BLaER1 treated with 17β-estradiol and CSF1 and Interleukin-3, amounts not matched to agents 10 nM and 100 nM (cell line): ENCODE results near the gene LRRC43.

Experiments used
- H3K27ac ChIP-seq, 11 experiments: shearing (Covaris generic); formaldehyde crosslinking; 2 replicates each; pipeline ENCODE4 v1.8.1; 2022
- H3K27me3 ChIP-seq, 11 experiments: shearing (Covaris generic); formaldehyde crosslinking; 2 replicates each; pipeline ENCODE4 v1.8.1; 2022
- H3K36me3 ChIP-seq, 11 experiments: shearing (Covaris generic); formaldehyde crosslinking; 2 replicates each; pipeline ENCODE4 v1.8.1; 2022
- H3K4me1 ChIP-seq, 10 experiments: shearing (Covaris generic); formaldehyde crosslinking; 2 replicates each; pipeline ENCODE4 v1.8.1; 2022
- H3K4me2 ChIP-seq, 11 experiments: shearing (Covaris generic); formaldehyde crosslinking; 2 replicates each; pipeline ENCODE4 v1.8.1; 2022
- H3K4me3 ChIP-seq, 10 experiments: shearing (Covaris generic); formaldehyde crosslinking; 2 replicates each; pipeline ENCODE4 v1.8.1; 2022
- H3K9ac ChIP-seq, 11 experiments: shearing (Covaris generic); formaldehyde crosslinking; 2 replicates each; pipeline ENCODE4 v1.8.1; 2022
- H3K9me3 ChIP-seq, 11 experiments: shearing (Covaris generic); formaldehyde crosslinking; replicated peaks in 1 of 11; 2 replicates each; pipeline ENCODE4 v1.8.1; 2022
- H4K20me1 ChIP-seq, 11 experiments: shearing (Covaris generic); formaldehyde crosslinking; 2 replicates each; pipeline ENCODE4 v1.8.1; 2022
- Cebpa-rat ChIP-seq, 11 experiments: shearing (Covaris generic); IDR thresholded peaks; 2 replicates each; pipeline ENCODE4 v1.8.1; 2022

Gene LRRC43, protein sequence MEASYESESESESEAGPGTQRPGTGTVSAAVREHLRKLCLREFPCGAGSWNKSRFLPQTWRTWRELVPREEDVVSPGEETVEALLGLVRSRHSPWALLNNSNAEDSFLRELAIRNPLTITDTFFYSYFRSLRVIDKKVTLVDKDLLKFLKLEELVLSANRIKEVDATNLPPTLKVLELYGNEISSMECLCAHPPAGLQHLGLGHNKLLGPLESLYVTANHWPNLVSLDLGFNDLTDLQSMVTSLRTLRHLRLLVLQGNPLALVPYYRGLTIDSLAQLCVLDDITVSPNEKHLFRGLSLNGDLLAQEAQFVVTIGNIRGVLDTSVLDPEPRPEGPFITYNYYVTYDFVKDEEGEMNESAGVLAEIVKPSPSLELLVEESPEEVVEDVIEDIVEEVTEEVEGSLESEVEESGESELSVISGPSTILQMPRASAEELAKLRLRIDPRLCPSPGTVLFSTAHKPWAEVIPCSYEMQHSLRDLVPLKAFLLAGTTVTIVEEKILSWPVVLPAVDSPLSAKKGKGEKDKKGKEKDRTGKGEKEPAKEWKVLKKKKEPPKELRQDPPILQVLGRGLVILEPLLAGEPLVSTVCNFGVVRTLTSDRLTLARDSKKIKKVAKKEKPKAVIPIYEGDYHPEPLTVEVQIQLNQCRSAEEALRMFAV

GRCh38 chr12:122182887-122183587 lies at the start of gene LRRC43:
Gene LRRC43 (plus strand): TSS chr12:122183123. CDS start chr12:122183145, 22 bp downstream.
- Histone ChIP-seq H3K9me3 (no peaks in the 10 kb centered on the region), H3K36me3 (no peaks in the 10 kb centered on the region), H3K4me1 (peaks cover 23 to 73% (median 65%) of the 10 kb centered on the region in 10 experiments), H3K27ac (peak within 1 kb of the TSS; percentile 19 to 90 (median 70); a peak in 20 of 22 replicates), H3K4me3 (peak within 1 kb of the TSS; percentile 43 to 71 (median 60)), H4K20me1 (no peaks in the 10 kb centered on the region), H3K27me3 (no peaks in the 10 kb centered on the region; a peak in 2 of 22 replicates), H3K9ac (peak within 1 kb of the TSS; percentile 60 to 80 (median 74)), H3K4me2 (peak within 1 kb of the TSS; percentile 82 to 99 (median 96))
- TF ChIP-seq Cebpa-rat (IDR thresholded peaks at IDR 0.05) = no peak

- Histone ChIP-seq H4K20me1 (peaks cover 33 to 81% (median 56%) of the 10 kb centered on the region in 11 experiments; a peak in 21 of 22 replicates), H3K9ac (peak overlapping the region in 2 of 11 experiments; percentile 6 to 19; a peak in 1 of 22 replicates), H3K27ac (no peak overlapping the region), H3K4me1 (peaks cover 0 to 14% (median 2%) of the 10 kb centered on the region in 10 experiments; a peak in 8 of 20 replicates), H3K9me3 (no peaks in the 10 kb centered on the region), H3K4me2 (no peak overlapping the region), H3K27me3 (no peaks in the 10 kb centered on the region), H3K36me3 (peaks cover 97 to 100% (median 100%) of the 10 kb centered on the region in 11 experiments), H3K4me3 (no peak overlapping the region)
- no peak for TF ChIP-seq Cebpa-rat (IDR thresholded peaks at IDR 0.05)
Measured at GRCh38 chr12:122133192-122133950, 49.6 kb upstream of the LRRC43 start.

- Histone ChIP-seq H3K9ac (peak overlapping the region in 3 of 11 experiments; percentile 16 to 38 (median 31); a peak in 4 of 22 replicates), H3K27me3 (no peaks in the 10 kb centered on the region), H3K4me1 (peaks cover 0 to 6% (median 0%) of the 10 kb centered on the region in 10 experiments; a peak in 2 of 20 replicates), H3K4me2 (no peak overlapping the region), H3K27ac (peak overlapping the region in 4 of 11 experiments; percentile 9 to 21 (median 14); a peak in 3 of 22 replicates), H3K9me3 (no peaks in the 10 kb centered on the region), H4K20me1 (peaks cover 14 to 76% (median 43%) of the 10 kb centered on the region in 11 experiments; a peak in 19 of 22 replicates), H3K36me3 (peaks cover 96 to 100% (median 99%) of the 10 kb centered on the region in 11 experiments), H3K4me3 (no peak overlapping the region)
- TF ChIP-seq Cebpa-rat (IDR thresholded peaks at IDR 0.05) = no peak
Measured at GRCh38 chr12:122135437-122136031, 47.4 kb upstream of the LRRC43 start.

DNA sequence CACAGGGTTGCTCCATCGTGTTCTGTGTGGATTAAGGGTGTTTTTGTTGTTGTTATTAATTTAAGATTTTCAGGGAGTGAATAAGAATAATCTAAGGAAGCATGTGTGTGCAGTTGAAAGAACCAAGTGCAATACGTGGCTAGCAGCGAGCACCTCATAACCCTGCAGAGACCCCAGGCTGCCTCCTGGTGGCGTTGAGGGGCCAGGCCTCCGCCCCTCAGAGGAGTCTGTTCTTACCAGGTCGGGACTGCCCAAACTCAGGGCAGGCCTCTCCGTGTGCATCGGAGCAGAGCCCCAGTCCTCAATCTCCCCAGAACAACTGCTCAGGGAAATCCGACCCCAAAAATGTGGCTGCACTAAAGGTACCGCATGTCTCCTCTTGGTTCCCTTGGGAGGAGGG lies 45.7 kb upstream of the LRRC43 start:
- TF ChIP-seq Cebpa-rat (IDR thresholded peaks at IDR 0.05) = no peak
- H3K36me3 ChIP-seq = peaks cover 97 to 100% (median 99%) of the 10 kb centered on the region in 11 experiments
- no peak overlapping the region for H3K27ac ChIP-seq
- H3K4me3 ChIP-seq = no peak overlapping the region
- no peak overlapping the region for H3K4me2 ChIP-seq
- H3K27me3 ChIP-seq = no peaks in the 10 kb centered on the region
- no peaks in the 10 kb centered on the region for H3K9me3 ChIP-seq
- peaks cover 0 to 22% (median 8%) of the 10 kb centered on the region in 10 experiments; a peak in 11 of 20 replicates for H3K4me1 ChIP-seq
- H3K9ac ChIP-seq = no peak overlapping the region
- peaks cover 16 to 77% (median 48%) of the 10 kb centered on the region in 11 experiments; a peak in 19 of 22 replicates for H4K20me1 ChIP-seq

GRCh38 chr12:122137681-122138080 lies 45.2 kb upstream of the LRRC43 start:
- Histone ChIP-seq H4K20me1 (peaks cover 20 to 77% (median 48%) of the 10 kb centered on the region in 11 experiments; a peak in 19 of 22 replicates), H3K27me3 (no peaks in the 10 kb centered on the region), H3K27ac (no peak overlapping the region), H3K4me1 (peaks cover 0 to 26% (median 8%) of the 10 kb centered on the region in 10 experiments; a peak in 11 of 20 replicates), H3K9me3 (no peaks in the 10 kb centered on the region), H3K9ac (no peak overlapping the region), H3K36me3 (peaks cover 97 to 100% (median 99%) of the 10 kb centered on the region in 11 experiments), H3K4me3 (no peak overlapping the region), H3K4me2 (no peak overlapping the region)
- TF ChIP-seq Cebpa-rat (IDR thresholded peaks at IDR 0.05) = no peak

- TF ChIP-seq Cebpa-rat (IDR thresholded peaks at IDR 0.05) = no peak
- Histone ChIP-seq H3K4me1 (peaks cover 0 to 29% (median 8%) of the 10 kb centered on the region in 10 experiments; a peak in 11 of 20 replicates), H3K4me2 (no peak overlapping the region), H3K4me3 (no peak overlapping the region), H3K27ac (no peak overlapping the region), H3K9me3 (no peaks in the 10 kb centered on the region), H4K20me1 (peaks cover 25 to 80% (median 48%) of the 10 kb centered on the region in 11 experiments; a peak in 19 of 22 replicates), H3K9ac (no peak overlapping the region), H3K36me3 (peaks cover 97 to 100% (median 99%) of the 10 kb centered on the region in 11 experiments), H3K27me3 (no peaks in the 10 kb centered on the region)
Measured at GRCh38 chr12:122138181-122138580, 44.7 kb upstream of the LRRC43 start.

DNA sequence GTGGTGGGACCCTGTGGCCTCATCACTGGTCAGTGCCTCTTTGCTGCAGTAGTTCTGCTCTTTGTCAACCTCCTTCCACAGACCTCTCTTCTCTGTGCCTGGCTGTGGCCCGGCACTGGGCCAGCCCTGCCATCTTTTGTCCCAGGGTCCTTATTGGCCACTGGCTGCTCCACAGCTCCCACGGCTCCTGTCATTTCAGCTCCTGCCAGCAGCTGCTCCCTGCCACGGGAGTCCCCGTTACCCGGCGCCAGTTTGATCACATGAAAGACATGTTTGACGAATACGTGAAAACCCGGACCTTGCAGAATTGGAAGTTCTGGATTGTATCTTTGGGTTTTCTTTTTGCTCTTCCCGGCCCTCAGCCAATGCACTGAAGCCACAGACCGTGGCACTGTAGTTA lies 44.3 kb upstream of the LRRC43 start:
- no peaks in the 10 kb centered on the region for H3K9me3 ChIP-seq
- no peak overlapping the region for H3K4me2 ChIP-seq
- H3K9ac ChIP-seq = 0 out of 22 replicates have a peak overlapping the region, but pooled peaks of 1 of the 11 experiments have one; percentile 0
- no peak for TF ChIP-seq Cebpa-rat (IDR thresholded peaks at IDR 0.05)
- no peaks in the 10 kb centered on the region for H3K27me3 ChIP-seq
- H3K4me1 ChIP-seq = peaks cover 0 to 29% (median 8%) of the 10 kb centered on the region in 10 experiments; a peak in 11 of 20 replicates
- H3K36me3 ChIP-seq = peaks cover 97 to 100% (median 99%) of the 10 kb centered on the region in 11 experiments
- no peak overlapping the region for H3K4me3 ChIP-seq
- H3K27ac ChIP-seq = no peak overlapping the region
- peaks cover 28 to 80% (median 51%) of the 10 kb centered on the region in 11 experiments; a peak in 19 of 22 replicates for H4K20me1 ChIP-seq
